Common myeloid progenitor, CD34-positive (primary cell): Measurements from ENCODE around the gene PNPLA4. TPM values are rescaled to one million over a fixed set of nuclear protein-coding genes. Genes with fewer than 3 reads are reported as not detected.

Source experiments
- CTCF ChIA-PET: fragments of 350-600 bp; sonication (Branson Sonifier 250); formaldehyde crosslinking; loops from one replicate; lab custom pipeline; 2021; ENCODE audit warnings: antibody characterized with exemption; lab: Charles Lee
- POLR2A ChIA-PET: fragments of 350-600 bp; sonication (Branson Sonifier 250); formaldehyde crosslinking; loops from one replicate; lab custom pipeline; 2021; ENCODE audit warnings: antibody characterized with exemption; lab: Charles Lee
- DNase-seq, 3 donors: peaks; one replicate each; pipeline versions ENCODE4 v3.0.0 to v3.0.0-alpha.2; 2013
- H3K27ac ChIP-seq, 2 experiments: 1 replicate in 1 of 2; 2 replicates in 1 of 2; pipeline ENCODE4 v1.7.0; 2013; ENCODE audit warnings: inconsistent platforms in 2 of 2, low read length in 2 of 2, mild to moderate bottlenecking in 2 of 2, low read depth in 1 of 2, moderate library complexity in 1 of 2; ENCODE audit not compliant: severe bottlenecking in 2 of 2, insufficient read depth in 1 of 2, poor library complexity in 1 of 2
- H3K27me3 ChIP-seq, 5 experiments: replicated peaks in 2 of 5; 1 replicate in 3 of 5; 2 replicates in 2 of 5; pipeline versions ENCODE4 v1.6.1 to v1.7.0; 2013; ENCODE audit warnings: low read length in 4 of 5, mild to moderate bottlenecking in 2 of 5, moderate library complexity in 2 of 5, inconsistent platforms in 1 of 5; ENCODE audit not compliant: insufficient read depth in 5 of 5, control insufficient read depth in 4 of 5
- H3K36me3 ChIP-seq, 4 experiments: 1 replicate in 2 of 4; 2 replicates in 2 of 4; pipeline versions ENCODE4 v1.6.1 to v1.7.0; 2013; ENCODE audit warnings: low read length in 3 of 4, control low read depth in 1 of 4, mild to moderate bottlenecking in 1 of 4; ENCODE audit not compliant: control insufficient read depth in 4 of 4, insufficient read depth in 4 of 4
- H3K4me1 ChIP-seq, 4 experiments: 1 replicate in 3 of 4; 2 replicates in 1 of 4; pipeline versions ENCODE4 v1.6.1 to v1.7.1; 2013; ENCODE audit warnings: low read length in 3 of 4, mild to moderate bottlenecking in 3 of 4, control low read depth in 1 of 4, inconsistent platforms in 1 of 4, moderate library complexity in 1 of 4; ENCODE audit not compliant: control insufficient read depth in 4 of 4, insufficient read depth in 4 of 4; ENCODE audit errors: control extremely low read depth in 1 of 4
- H3K4me3 ChIP-seq, 7 experiments: 1 replicate in 4 of 7; 2 replicates in 3 of 7; pipeline versions ENCODE4 v1.5.1 to v1.7.0; 2013; ENCODE audit warnings: mild to moderate bottlenecking in 7 of 7, low read length in 6 of 7, moderate library complexity in 6 of 7, inconsistent platforms in 2 of 7, low read depth in 2 of 7, control low read depth in 1 of 7; ENCODE audit not compliant: insufficient read depth in 4 of 7, control insufficient read depth in 1 of 7; ENCODE audit errors: extremely low read depth in 1 of 7
- H3K9me3 ChIP-seq, 5 experiments: 1 replicate in 4 of 5; 2 replicates in 1 of 5; pipeline versions ENCODE4 v1.6.1 to v1.7.1; 2013; ENCODE audit warnings: low read length in 4 of 5, mild to moderate bottlenecking in 2 of 5, inconsistent platforms in 1 of 5, low read depth in 1 of 5, moderate library complexity in 1 of 5; ENCODE audit not compliant: control insufficient read depth in 4 of 5, insufficient read depth in 2 of 5; ENCODE audit errors: control extremely low read depth in 1 of 5
- WGBS: methylation state at CpG from one replicate; pipeline ENCODE4 v1.1.5; 2013; ENCODE audit not compliant: insufficient coverage; 5-methylcytosine and 5-hydroxymethylcytosine counted together
- polyA plus RNA-seq: library from polyadenylated mRNA; unstranded; fragments of 120-200 nt; gene quantifications from one replicate; pipeline ENCODE4 v1.2.1, GENCODE V29; 2013

Gene PNPLA4
- polyA plus RNA-seq: 14.7 TPM

- 7% methylated on average over 42 of the region's 52 CpGs for WGBS
- Histone ChIP-seq H3K36me3 (no peaks in the 10 kb centered on the region), H3K9me3 (no peaks in the 10 kb centered on the region), H3K4me3 (peak within 1 kb of the TSS; percentile 57 to 94 (median 90)), H3K27me3 (no peaks in the 10 kb centered on the region), H3K27ac (peak within 1 kb of the TSS; percentile 71 to 86), H3K4me1 (peaks cover 0 to 19% (median 15%) of the 10 kb centered on the region in 4 experiments)
- ChIA-PET POLR2A (interaction anchor here (0.6 kb wide), 1 partner anchor 1607 kb away, joined by 4 read pairs; no protein-coding TSS in a partner anchor), CTCF (no interaction called here)
- peak; percentile 85 to 97 (median 96) for DNase-seq
Observed at GRCh38 chrX:7927259-7928167, at the start of gene PNPLA4. Gene PNPLA4 (minus strand): TSS chrX:7927413. CDS start chrX:7926119, 1,294 bp downstream.

- Histone ChIP-seq H3K9me3 (peaks cover 0 to 1% (median 0%) of the 10 kb centered on the region in 5 experiments), H3K27me3 (no peaks in the 10 kb centered on the region), H3K4me1 (no peaks in the 10 kb centered on the region), H3K36me3 (no peaks in the 10 kb centered on the region), H3K4me3 (no peak overlapping the region), H3K27ac (no peak overlapping the region)
- DNase-seq: no peak
- 94% methylated on average over 2 of the region's 2 CpGs for WGBS
- CTCF ChIA-PET: no interaction called here
- POLR2A ChIA-PET: no interaction called here
Observed at GRCh38 chrX:7972586-7972985, 45.4 kb upstream of the PNPLA4 start.

GRCh38 chrX:7970428-7970827, 43.2 kb upstream of the PNPLA4 start:
- H3K4me1 ChIP-seq: no peaks in the 10 kb centered on the region
- CTCF ChIA-PET: no interaction called here
- H3K27me3 ChIP-seq: no peaks in the 10 kb centered on the region
- 100% methylated on average over 2 of the region's 4 CpGs for WGBS
- POLR2A ChIA-PET: no interaction called here
- no peaks in the 10 kb centered on the region for H3K36me3 ChIP-seq
- no peak overlapping the region for H3K4me3 ChIP-seq
- H3K27ac ChIP-seq: no peak overlapping the region
- DNase-seq: no peak
- peaks cover 0 to 1% (median 0%) of the 10 kb centered on the region in 5 experiments for H3K9me3 ChIP-seq

GRCh38 chrX:7965436-7965835, 38.2 kb upstream of the PNPLA4 start:
- POLR2A ChIA-PET: no interaction called here
- no peaks in the 10 kb centered on the region for H3K9me3 ChIP-seq
- H3K4me3 ChIP-seq: no peak overlapping the region
- 90% methylated on average over 5 of the region's 5 CpGs for WGBS
- CTCF ChIA-PET: no interaction called here
- H3K4me1 ChIP-seq: peaks cover 0 to 10% (median 5%) of the 10 kb centered on the region in 4 experiments
- H3K36me3 ChIP-seq: no peaks in the 10 kb centered on the region
- DNase-seq: no peak
- H3K27ac ChIP-seq: no peak overlapping the region
- no peaks in the 10 kb centered on the region for H3K27me3 ChIP-seq

- H3K27me3 ChIP-seq: no peaks in the 10 kb centered on the region
- peaks cover 0 to 3% (median 0%) of the 10 kb centered on the region in 5 experiments for H3K9me3 ChIP-seq
- CTCF ChIA-PET: no interaction called here
- POLR2A ChIA-PET: no interaction called here
- no peaks in the 10 kb centered on the region for H3K36me3 ChIP-seq
- H3K4me1 ChIP-seq: peaks cover 0 to 10% (median 5%) of the 10 kb centered on the region in 4 experiments
- H3K4me3 ChIP-seq: no peak overlapping the region
- H3K27ac ChIP-seq: no peak overlapping the region
- no peak for DNase-seq
- 100% methylated on average over 1 of the region's 1 CpG for WGBS
Observed at GRCh38 chrX:7960246-7960645, 33.0 kb upstream of the PNPLA4 start.

- H3K4me3 ChIP-seq: no peak overlapping the region
- WGBS: 92% methylated on average over 1 of the region's 5 CpGs
- ChIA-PET CTCF (no interaction called here), POLR2A (no interaction called here)
- peaks cover 0 to 8% (median 4%) of the 10 kb centered on the region in 4 experiments for H3K4me1 ChIP-seq
- no peak overlapping the region for H3K27ac ChIP-seq
- H3K27me3 ChIP-seq: no peaks in the 10 kb centered on the region
- no peaks in the 10 kb centered on the region for H3K36me3 ChIP-seq
- no peak for DNase-seq
- H3K9me3 ChIP-seq: peaks cover 0 to 3% (median 0%) of the 10 kb centered on the region in 5 experiments
Observed at GRCh38 chrX:7953446-7953845, 26.2 kb upstream of the PNPLA4 start.

- ChIA-PET POLR2A (no interaction called here), CTCF (no interaction called here)
- Histone ChIP-seq H3K4me1 (peaks cover 0 to 8% (median 4%) of the 10 kb centered on the region in 4 experiments), H3K27ac (no peak overlapping the region), H3K36me3 (no peaks in the 10 kb centered on the region), H3K9me3 (no peaks in the 10 kb centered on the region), H3K27me3 (no peaks in the 10 kb centered on the region), H3K4me3 (no peak overlapping the region)
- no CpG with 5 or more reads among the region's 2 CpGs for WGBS
- peak in 1 of 3 donors; percentile 6 for DNase-seq
Observed at GRCh38 chrX:7950865-7951264, 23.7 kb upstream of the PNPLA4 start.
